Right atrium auricular region (tissue), 2 donors: ENCODE data around the gene TBX2. TPM values are rescaled to one million over a fixed set of nuclear protein-coding genes. Genes with fewer than 3 reads are reported as not detected.
A peak's percentile ranks its signal among the peaks of the same experiment; 100 is the strongest.

Experiments
- DNase-seq: peaks from one replicate; pipeline ENCODE4 v3.0.0-alpha.2; 2019; ENCODE audit warnings: low spot score
- H3K27ac ChIP-seq, 2 donors: fragments of 200-600 bp; sonication (generic); 1 replicate in 1 of 2; 2 replicates in 1 of 2; pipeline ENCODE4 v1.5.1; 2016 to 2019
- H3K27me3 ChIP-seq, 2 donors: fragments of 200-600 bp; sonication (generic); one replicate each; pipeline versions ENCODE4 v1.5.1 to v1.6.0; 2017 to 2019
- H3K36me3 ChIP-seq: fragments of 200-600 bp; sonication (generic); one replicate; pipeline ENCODE4 v1.5.1; 2016
- H3K4me1 ChIP-seq, 2 donors: fragments of 200-600 bp; sonication (generic); one replicate each; pipeline versions ENCODE4 v1.5.1 to v1.6.0; 2017 to 2019
- H3K4me3 ChIP-seq, 2 donors: fragments of 200-600 bp; sonication (generic); 1 replicate in 1 of 2; 2 replicates in 1 of 2; pipeline ENCODE4 v1.5.1; 2017 to 2019; ENCODE audit warnings: mild to moderate bottlenecking in 1 of 2, moderate library complexity in 1 of 2
- H3K9me3 ChIP-seq, 2 donors: fragments of 200-600 bp; sonication (generic); one replicate each; pipeline ENCODE4 v1.5.1; 2019
- CTCF ChIP-seq, 2 donors: fragments of 200-600 bp; sonication (generic); IDR thresholded peaks; one replicate each; pipeline ENCODE4 v1.5.1; 2019; ENCODE audit warnings: antibody characterized with exemption in 2 of 2
- total RNA-seq, 2 donors: library from RNA; depleted of rRNA; stranded (reverse); fragments of >200 nt; gene quantifications; one replicate each; pipeline ENCODE4 v1.1.0, GENCODE V29; 2016

TBX2 gene
- total RNA-seq, 2 donors from 2014 or later: 4.3 to 6.9 TPM

- no peaks in the 10 kb centered on the region for H3K36me3 ChIP-seq
- peaks cover 0 to 39% of the 10 kb centered on the region in 2 donors for H3K4me1 ChIP-seq
- no peak overlapping the region for H3K4me3 ChIP-seq
- H3K27ac ChIP-seq: no peak overlapping the region
- H3K9me3 ChIP-seq: no peaks in the 10 kb centered on the region
- H3K27me3 ChIP-seq: peaks cover 20 to 24% of the 10 kb centered on the region in 2 donors
- no peak for TF ChIP-seq CTCF (IDR thresholded peaks at IDR 0.05)
- DNase-seq: no peak
These were observed 6.1 kb upstream of the TBX2 start for GRCh38 chr17:61393550-61393903.

DNA sequence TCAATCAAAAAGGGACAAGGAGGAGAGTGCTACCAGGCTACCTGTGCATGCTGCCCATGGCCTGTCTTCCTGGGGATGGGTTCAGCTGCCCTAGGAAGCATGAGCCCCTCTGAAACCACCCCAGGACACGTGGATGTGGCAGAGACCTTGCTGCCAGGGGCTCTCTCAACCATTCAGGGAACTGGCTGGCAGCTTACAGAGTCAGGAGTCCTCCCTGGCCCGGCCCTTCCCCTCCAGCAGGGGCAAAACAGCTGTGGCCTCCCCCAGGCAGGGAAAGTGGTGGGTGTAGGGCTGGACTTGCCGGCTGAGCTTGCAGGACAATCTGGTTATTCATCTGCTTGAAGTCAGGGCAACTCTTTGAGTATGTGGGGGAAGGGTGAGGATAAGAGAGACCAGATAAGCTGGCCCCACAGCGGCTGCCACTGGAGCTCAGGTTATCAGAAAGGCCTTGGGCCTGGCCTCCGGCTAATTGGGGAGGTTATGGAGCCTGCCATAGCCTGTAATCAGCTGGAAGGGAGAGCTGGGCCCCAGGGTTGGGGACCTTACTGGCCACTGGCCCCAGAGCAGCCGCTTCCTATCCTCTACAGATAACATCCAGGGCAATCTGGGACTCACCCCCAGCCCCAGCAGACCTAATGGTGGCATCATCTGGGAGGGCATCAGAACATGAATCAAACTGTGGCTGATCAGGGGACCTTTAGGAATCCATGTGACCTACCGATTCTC is 5.6 kb upstream of the TBX2 start:
- Histone ChIP-seq H3K9me3 (no peaks in the 10 kb centered on the region), H3K27me3 (peaks cover 20 to 30% of the 10 kb centered on the region in 2 donors), H3K27ac (no peak overlapping the region), H3K36me3 (no peaks in the 10 kb centered on the region), H3K4me1 (peaks cover 0 to 44% of the 10 kb centered on the region in 2 donors), H3K4me3 (no peak overlapping the region)
- no peak for DNase-seq
- no peak for TF ChIP-seq CTCF (IDR thresholded peaks at IDR 0.05)

DNA sequence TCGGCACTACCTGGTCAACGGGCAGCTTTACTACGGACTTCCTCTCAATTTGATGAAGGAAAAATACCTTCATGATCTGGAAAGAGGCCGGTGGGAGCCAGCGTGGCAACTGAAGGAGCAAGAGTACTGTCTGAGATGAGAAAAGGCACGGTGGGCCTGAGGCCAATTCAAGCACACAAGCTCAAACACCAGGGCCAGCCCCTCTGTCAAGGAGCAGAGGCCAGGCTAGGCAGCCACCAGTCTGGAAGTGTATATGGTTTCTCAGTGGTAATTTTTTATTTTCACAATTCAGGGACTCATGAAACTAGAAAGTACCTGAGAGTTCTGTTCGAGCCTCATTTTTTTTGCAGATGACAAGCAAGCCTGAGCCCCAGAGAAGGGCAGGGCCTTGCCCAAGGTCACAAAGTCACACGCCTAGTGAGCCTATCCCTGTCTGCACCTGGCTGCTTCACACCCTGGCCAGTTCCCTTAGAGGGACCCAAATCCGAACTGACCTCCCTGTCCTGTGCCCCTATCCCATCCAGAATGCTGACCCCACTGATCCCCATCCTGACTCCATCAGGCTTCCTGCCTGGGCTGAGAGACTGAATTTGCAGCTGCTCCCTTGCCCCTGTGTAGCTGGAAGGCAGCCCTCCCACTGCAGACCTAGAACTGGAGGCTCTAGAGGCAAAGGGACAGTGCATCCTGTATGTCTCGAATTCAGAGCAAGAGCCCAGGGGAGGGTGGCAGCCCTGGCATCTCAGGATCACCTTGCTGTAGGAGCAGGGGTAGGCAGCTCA is 4.8 kb upstream of the TBX2 start:
- Histone ChIP-seq H3K9me3 (no peaks in the 10 kb centered on the region), H3K27me3 (peaks cover 20 to 34% of the 10 kb centered on the region in 2 donors), H3K4me1 (peaks cover 0 to 46% of the 10 kb centered on the region in 2 donors), H3K4me3 (peak overlapping the region in 1 of 2 donors; percentile 61), H3K27ac (peak overlapping the region in 1 of 2 donors; percentile 68), H3K36me3 (no peaks in the 10 kb centered on the region)
- TF ChIP-seq CTCF (IDR thresholded peaks at IDR 0.05): no peak
- no peak for DNase-seq

- H3K27me3 ChIP-seq: peaks cover 20 to 34% of the 10 kb centered on the region in 2 donors
These were observed 4.1 kb upstream of the TBX2 start for GRCh38 chr17:61395409-61395982.

More at GRCh38 chr17:61395409-61395982, 4.1 kb upstream of the TBX2 start:
- TF ChIP-seq CTCF (IDR thresholded peaks at IDR 0.05): no peak
- no peak for DNase-seq
- Histone ChIP-seq H3K4me1 (peaks cover 0 to 42% of the 10 kb centered on the region in 2 donors), H3K9me3 (no peaks in the 10 kb centered on the region), H3K4me3 (peak overlapping the region in 1 of 2 donors; percentile 61), H3K27ac (peak overlapping the region; percentile 63 to 68), H3K36me3 (no peaks in the 10 kb centered on the region)
